K562 (cell line): ENCODE results near the gene RUVBL2. TPM values are rescaled to one million over a fixed set of nuclear protein-coding genes. Genes with fewer than 3 reads are reported as not detected.

Experiments used
- ASH1L ChIP-seq: fragments of 450-650 bp; IDR thresholded peaks from 2 replicates; pipeline ENCODE4 v1.6.1; 2018; ENCODE audit warnings: borderline replicate concordance, mild to moderate bottlenecking, low read depth; ENCODE audit not compliant: partially characterized antibody
- HDAC3 ChIP-seq: fragments of 450-650 bp; IDR thresholded peaks from 2 replicates; pipeline ENCODE4 v1.6.1; 2018; ENCODE audit warnings: borderline replicate concordance, mild to moderate bottlenecking, moderate library complexity; ENCODE audit not compliant: partially characterized antibody
- KLF1 ChIP-seq: fragments of 450-650 bp; IDR thresholded peaks from 2 replicates; pipeline ENCODE4 v1.6.1; 2016; ENCODE audit warnings: missing genetic modification characterization, missing compliant biosample characterization
- MYBL2 ChIP-seq, 2 experiments: fragments of 450-650 bp in 1 of 2; sonication (generic) in 1 of 2; formaldehyde crosslinking in 1 of 2; IDR thresholded peaks; 2 replicates each; pipeline versions ENCODE4 v1.6.1 to v1.8.1; 2017 to 2022; ENCODE audit warnings: borderline replicate concordance in 1 of 2, inconsistent platforms in 1 of 2, low read depth in 1 of 2, mild to moderate bottlenecking in 1 of 2, missing genetic modification reagents in 1 of 2, moderate library complexity in 1 of 2
- SIRT6 ChIP-seq: IDR thresholded peaks from one replicate; pipeline ENCODE4 v1.6.1; 2012; ENCODE audit warnings: low read depth, mild to moderate bottlenecking, control low read depth, inconsistent platforms, low read length, moderate library complexity
- SRSF1 ChIP-seq: fragments of 200-400 bp; formaldehyde crosslinking; IDR thresholded peaks from 2 replicates; pipeline ENCODE4 v1.6.1; 2017; ENCODE audit warnings: mild to moderate bottlenecking, low read depth, low read length, moderate library complexity
- TEAD2 ChIP-seq: fragments of 450-650 bp; IDR thresholded peaks from 2 replicates; pipeline ENCODE4 v1.6.1; 2016; ENCODE audit warnings: missing genetic modification characterization, control low read depth, missing compliant biosample characterization
- ZFP36 ChIP-seq: fragments of 150-350 bp; IDR thresholded peaks from 2 replicates; pipeline ENCODE4 v1.6.1; 2018; ENCODE audit warnings: low read length, low read depth; ENCODE audit not compliant: partially characterized antibody
- ZNF324 ChIP-seq: fragments of 250-450 bp; sonication (Bioruptor Pico); IDR thresholded peaks from 2 replicates; pipeline ENCODE4 v1.4.0; 2020; ENCODE audit warnings: mild to moderate bottlenecking
- ZNF699 ChIP-seq: fragments of 250-450 bp; sonication (Bioruptor Pico); IDR thresholded peaks from 2 replicates; pipeline ENCODE4 v1.8.0; 2021; ENCODE audit warnings: mild to moderate bottlenecking, moderate library complexity; ENCODE audit not compliant: insufficient replicate concordance
- ZNF75A ChIP-seq: fragments of 450-650 bp; formaldehyde crosslinking; IDR thresholded peaks from 2 replicates; pipeline ENCODE4 v1.4.0; 2020; ENCODE audit warnings: mild to moderate bottlenecking
- polyA plus RNA-seq, 8 experiments: library from polyadenylated mRNA; depleted of rRNA in 4 of 8; stranded (reverse) in 5 of 8; unstranded in 3 of 8; fragments of >200 nt; fragmentation: Nextera tagmentation in 2 of 8; fragmentation: Illumina TruSeq in 1 of 8; extraction: Ambion mirVana in 2 of 8; extraction: Trizol in 1 of 8; gene quantifications; 2 replicates each; pipeline versions ENCODE4 v1.2.1 to v1.2.3, GENCODE V29; 2011 to 2014; ENCODE audit warnings: inconsistent platforms in 1 of 8, missing spikeins in 1 of 8
- total RNA-seq, 7 experiments: library from RNA; depleted of rRNA in 6 of 7; stranded (reverse); fragments of >200 nt in 6 of 7; fragmentation: Illumina TruSeq in 2 of 7; extraction: Trizol in 2 of 7; gene quantifications; 2 replicates each; pipeline versions ENCODE4 v1.2.1 to v1.2.3, GENCODE V29; 2011 to 2021; ENCODE audit warnings: low replicate concordance in 1 of 7
- TF ChIP-seq, protein P1 (sequence below): IDR thresholded peaks from 2 replicates; pipeline ENCODE4 v1.6.1; 2016; ENCODE audit warnings: missing genetic modification characterization, missing compliant biosample characterization
- TF ChIP-seq, protein P2 (sequence below): sonication (generic); formaldehyde crosslinking; IDR thresholded peaks from 2 replicates; pipeline ENCODE4 v1.8.0; 2022; ENCODE audit warnings: mild to moderate bottlenecking, missing genetic modification reagents
- TF ChIP-seq, protein P3 (sequence below), 3 experiments: IDR thresholded peaks in 2 of 3; conservative IDR thresholded peaks in 1 of 3; 2 replicates each; pipeline ENCODE4 v1.5.1; 2011 to 2012; ENCODE audit warnings: low read length in 3 of 3, mild to moderate bottlenecking in 3 of 3, control low read depth in 2 of 3, improper control_type of control experiment in 1 of 3, inconsistent platforms in 1 of 3, low read depth in 1 of 3, mixed read lengths in 1 of 3, moderate library complexity in 1 of 3; ENCODE audit not compliant: insufficient read depth in 2 of 3
- TF ChIP-seq, protein P4 (sequence below): IDR thresholded peaks from 2 replicates; pipeline ENCODE4 v1.6.1; 2014; ENCODE audit warnings: antibody characterized with exemption
- TF ChIP-seq, protein P5 (sequence below), 2 experiments: fragments of 200-800 bp in 1 of 2; sonication (Bioruptor generic) in 1 of 2; sonication (generic) in 1 of 2; formaldehyde crosslinking in 1 of 2; IDR thresholded peaks in 1 of 2; conservative IDR thresholded peaks in 1 of 2; 2 replicates each; pipeline versions ENCODE4 v1.5.0 to v1.6.1; 2016 to 2020; ENCODE audit warnings: missing compliant biosample characterization in 1 of 2, missing genetic modification characterization in 1 of 2, missing genetic modification reagents in 1 of 2
- TF ChIP-seq, protein P6 (sequence below): fragments of 450-650 bp; IDR thresholded peaks from 2 replicates; pipeline ENCODE4 v1.6.1; 2017; ENCODE audit warnings: mild to moderate bottlenecking, moderate library complexity

The RUVBL2 gene
- total and polyA plus RNA-seq, 9 of the 15 experiments (the other 6 are each of a cell fraction or from before 2014, with no cell fraction given) = 71.4 to 453 (median 237) TPM

DNA sequence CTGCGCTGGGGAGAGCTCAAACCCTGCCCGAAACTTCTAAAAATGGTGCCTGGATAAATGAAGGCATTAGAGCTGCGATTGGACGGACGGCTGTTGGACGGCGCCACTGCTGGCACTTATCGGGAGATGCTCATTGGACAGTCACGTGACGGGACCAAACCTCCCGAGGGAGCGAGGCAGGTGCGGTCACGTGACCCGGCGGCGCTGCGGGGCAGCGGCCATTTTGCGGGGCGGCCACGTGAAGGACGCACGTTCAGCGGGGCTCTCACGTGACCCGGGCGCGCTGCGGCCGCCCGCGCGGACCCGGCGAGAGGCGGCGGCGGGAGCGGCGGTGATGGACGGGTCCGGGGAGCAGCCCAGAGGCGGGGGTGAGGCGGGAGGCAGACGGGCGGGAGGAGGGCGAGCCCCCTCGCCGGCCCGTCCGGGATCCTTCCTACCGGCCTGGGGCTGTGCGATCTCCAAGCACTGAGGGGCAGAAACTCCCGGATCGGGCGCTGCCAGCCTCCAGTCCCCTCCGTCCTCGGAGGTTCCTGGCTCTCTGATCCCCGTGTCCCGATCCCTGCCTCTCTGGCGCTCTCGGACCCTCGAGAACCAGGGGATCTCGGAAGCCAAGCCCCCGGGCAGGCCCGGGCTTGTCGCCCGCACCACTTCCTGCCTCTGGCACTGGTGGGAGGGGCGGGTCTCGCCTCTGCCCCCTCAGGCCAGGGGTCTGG lies 38.9 kb upstream of the RUVBL2 start, which contains the start of gene BAX (continued):
- TF ChIP-seq ZNF75A (CRISPR knock-in tag) (no peak), ZFP36 (peak; percentile 16), KLF1 (no peak), ASH1L (no peak), SRSF1 (no peak), HDAC3 (no peak), MYBL2 (IDR thresholded peaks at IDR 0.05; ENCODE audit: low read depth) (no peak), MYBL2 (CRISPR knock-in tag; IDR thresholded peaks at IDR 0.05; ENCODE audit: borderline replicate concordance) (no peak), TEAD2 (tag) (no peak), ZNF324 (CRISPR knock-in tag) (no peak), ZNF699 (no peak), SIRT6 (no peak)
- TF ChIP-seq, protein P1, sequence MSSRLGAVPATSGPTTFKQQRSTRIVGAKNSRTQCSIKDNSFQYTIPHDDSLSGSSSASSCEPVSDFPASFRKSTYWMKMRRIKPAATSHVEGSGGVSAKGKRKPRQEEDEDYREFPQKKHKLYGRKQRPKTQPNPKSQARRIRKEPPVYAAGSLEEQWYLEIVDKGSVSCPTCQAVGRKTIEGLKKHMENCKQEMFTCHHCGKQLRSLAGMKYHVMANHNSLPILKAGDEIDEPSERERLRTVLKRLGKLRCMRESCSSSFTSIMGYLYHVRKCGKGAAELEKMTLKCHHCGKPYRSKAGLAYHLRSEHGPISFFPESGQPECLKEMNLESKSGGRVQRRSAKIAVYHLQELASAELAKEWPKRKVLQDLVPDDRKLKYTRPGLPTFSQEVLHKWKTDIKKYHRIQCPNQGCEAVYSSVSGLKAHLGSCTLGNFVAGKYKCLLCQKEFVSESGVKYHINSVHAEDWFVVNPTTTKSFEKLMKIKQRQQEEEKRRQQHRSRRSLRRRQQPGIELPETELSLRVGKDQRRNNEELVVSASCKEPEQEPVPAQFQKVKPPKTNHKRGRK (tag) = no peak
- TF ChIP-seq, protein P2, sequence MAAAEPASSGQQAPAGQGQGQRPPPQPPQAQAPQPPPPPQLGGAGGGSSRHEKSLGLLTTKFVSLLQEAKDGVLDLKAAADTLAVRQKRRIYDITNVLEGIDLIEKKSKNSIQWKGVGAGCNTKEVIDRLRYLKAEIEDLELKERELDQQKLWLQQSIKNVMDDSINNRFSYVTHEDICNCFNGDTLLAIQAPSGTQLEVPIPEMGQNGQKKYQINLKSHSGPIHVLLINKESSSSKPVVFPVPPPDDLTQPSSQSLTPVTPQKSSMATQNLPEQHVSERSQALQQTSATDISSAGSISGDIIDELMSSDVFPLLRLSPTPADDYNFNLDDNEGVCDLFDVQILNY (CRISPR knock-in tag) = no peak
- TF ChIP-seq, protein P3, sequence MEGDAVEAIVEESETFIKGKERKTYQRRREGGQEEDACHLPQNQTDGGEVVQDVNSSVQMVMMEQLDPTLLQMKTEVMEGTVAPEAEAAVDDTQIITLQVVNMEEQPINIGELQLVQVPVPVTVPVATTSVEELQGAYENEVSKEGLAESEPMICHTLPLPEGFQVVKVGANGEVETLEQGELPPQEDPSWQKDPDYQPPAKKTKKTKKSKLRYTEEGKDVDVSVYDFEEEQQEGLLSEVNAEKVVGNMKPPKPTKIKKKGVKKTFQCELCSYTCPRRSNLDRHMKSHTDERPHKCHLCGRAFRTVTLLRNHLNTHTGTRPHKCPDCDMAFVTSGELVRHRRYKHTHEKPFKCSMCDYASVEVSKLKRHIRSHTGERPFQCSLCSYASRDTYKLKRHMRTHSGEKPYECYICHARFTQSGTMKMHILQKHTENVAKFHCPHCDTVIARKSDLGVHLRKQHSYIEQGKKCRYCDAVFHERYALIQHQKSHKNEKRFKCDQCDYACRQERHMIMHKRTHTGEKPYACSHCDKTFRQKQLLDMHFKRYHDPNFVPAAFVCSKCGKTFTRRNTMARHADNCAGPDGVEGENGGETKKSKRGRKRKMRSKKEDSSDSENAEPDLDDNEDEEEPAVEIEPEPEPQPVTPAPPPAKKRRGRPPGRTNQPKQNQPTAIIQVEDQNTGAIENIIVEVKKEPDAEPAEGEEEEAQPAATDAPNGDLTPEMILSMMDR (IDR thresholded peaks at IDR 0.05 in 2 of 3, conservative IDR thresholded peaks at IDR 0.05 in 1 of 3; ENCODE audit: insufficient read depth in 2 of 3, low read depth in 1 of 3, low read length in 3 of 3) = peak in 2 of 3 experiments; percentile 13 to 33; a peak in 2 of 6 replicates
- TF ChIP-seq, protein P4, sequence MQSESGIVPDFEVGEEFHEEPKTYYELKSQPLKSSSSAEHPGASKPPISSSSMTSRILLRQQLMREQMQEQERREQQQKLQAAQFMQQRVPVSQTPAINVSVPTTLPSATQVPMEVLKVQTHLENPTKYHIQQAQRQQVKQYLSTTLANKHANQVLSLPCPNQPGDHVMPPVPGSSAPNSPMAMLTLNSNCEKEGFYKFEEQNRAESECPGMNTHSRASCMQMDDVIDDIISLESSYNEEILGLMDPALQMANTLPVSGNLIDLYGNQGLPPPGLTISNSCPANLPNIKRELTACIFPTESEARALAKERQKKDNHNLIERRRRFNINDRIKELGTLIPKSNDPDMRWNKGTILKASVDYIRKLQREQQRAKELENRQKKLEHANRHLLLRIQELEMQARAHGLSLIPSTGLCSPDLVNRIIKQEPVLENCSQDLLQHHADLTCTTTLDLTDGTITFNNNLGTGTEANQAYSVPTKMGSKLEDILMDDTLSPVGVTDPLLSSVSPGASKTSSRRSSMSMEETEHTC = peak; percentile 98
- TF ChIP-seq, protein P5, sequence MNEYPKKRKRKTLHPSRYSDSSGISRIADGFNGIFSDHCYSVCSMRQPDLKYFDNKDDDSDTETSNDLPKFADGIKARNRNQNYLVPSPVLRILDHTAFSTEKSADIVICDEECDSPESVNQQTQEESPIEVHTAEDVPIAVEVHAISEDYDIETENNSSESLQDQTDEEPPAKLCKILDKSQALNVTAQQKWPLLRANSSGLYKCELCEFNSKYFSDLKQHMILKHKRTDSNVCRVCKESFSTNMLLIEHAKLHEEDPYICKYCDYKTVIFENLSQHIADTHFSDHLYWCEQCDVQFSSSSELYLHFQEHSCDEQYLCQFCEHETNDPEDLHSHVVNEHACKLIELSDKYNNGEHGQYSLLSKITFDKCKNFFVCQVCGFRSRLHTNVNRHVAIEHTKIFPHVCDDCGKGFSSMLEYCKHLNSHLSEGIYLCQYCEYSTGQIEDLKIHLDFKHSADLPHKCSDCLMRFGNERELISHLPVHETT (CRISPR knock-in tag; conservative IDR thresholded peaks at IDR 0.05 in 1 of 2, IDR thresholded peaks at IDR 0.05 in 1 of 2) = peak in 1 of 2 experiments; percentile 91; a peak in 2 of 4 replicates
- TF ChIP-seq, protein P6, sequence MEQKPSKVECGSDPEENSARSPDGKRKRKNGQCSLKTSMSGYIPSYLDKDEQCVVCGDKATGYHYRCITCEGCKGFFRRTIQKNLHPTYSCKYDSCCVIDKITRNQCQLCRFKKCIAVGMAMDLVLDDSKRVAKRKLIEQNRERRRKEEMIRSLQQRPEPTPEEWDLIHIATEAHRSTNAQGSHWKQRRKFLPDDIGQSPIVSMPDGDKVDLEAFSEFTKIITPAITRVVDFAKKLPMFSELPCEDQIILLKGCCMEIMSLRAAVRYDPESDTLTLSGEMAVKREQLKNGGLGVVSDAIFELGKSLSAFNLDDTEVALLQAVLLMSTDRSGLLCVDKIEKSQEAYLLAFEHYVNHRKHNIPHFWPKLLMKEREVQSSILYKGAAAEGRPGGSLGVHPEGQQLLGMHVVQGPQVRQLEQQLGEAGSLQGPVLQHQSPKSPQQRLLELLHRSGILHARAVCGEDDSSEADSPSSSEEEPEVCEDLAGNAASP = no peak
